ENCODE measurements around the gene SZRD1.

- TF ChIP-seq GATA2 (IDR thresholded peaks at IDR 0.05; ENCODE audit: low read depth, low read length) (no peak), GATA3 (IDR thresholded peaks at IDR 0.05; ENCODE audit: low read depth, low read length) (no peak)
These were observed 40.1 kb upstream of the SZRD1 start for GRCh38 chr1:16326833-16327404.
